ENCODE data around the gene KLF6.

KLF6 gene

DNA sequence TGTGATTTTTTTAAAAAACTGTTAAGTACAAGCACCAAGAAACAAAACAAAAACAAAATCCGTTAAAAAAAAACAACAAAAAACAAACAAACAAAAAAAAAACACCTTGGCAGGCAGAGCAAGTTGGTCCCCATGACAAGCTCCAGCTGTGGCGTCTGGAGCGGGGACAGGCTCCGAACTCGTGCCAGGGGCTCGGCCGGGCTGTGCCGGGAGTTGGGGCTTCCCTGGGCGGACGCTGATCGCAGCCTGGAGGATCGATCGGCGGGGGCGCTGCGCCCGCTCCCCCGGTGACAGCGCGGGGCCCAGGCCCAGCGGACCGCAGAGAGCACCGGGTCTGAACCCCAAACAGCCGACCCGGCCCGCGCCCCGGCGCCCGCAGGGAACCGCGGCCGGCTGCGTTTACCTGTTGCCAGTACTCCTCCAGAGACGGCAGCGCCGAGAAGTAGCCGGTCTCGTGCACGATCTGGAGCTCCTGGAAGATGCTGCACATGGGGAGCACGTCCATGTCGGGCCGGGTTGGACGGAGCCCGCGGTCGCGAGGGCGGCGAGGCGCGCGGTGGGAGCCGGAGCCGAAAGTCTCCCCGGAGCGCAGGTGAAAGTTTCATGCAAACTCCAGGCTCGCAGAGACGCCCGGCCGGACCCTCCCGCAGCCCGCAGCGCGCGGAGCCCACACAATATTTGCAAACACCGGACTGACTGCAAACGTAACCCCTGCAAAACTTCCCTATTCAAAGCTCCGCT lies at the start of gene KLF6:
Gene KLF6 (minus strand): TSS at position 700 of the 741 bp plus-strand sequence. CDS start 195 bp downstream, at position 505.
- Histone ChIP-seq H3K27ac (peak within 1 kb of the TSS; percentile 93), H3K36me3 (ENCODE audit: insufficient read depth, low read length) (peaks cover 30% of the 10 kb centered on the region), H3K9me3 (ENCODE audit: low read depth, low read length) (no peaks in the 10 kb centered on the region), H3K4me3 (peak within 1 kb of the TSS; percentile 81), H3K9ac (ENCODE audit: insufficient read length) (peak within 1 kb of the TSS; percentile 99)
- TF ChIP-seq POLR2AphosphoS5 (IDR thresholded peaks at IDR 0.05; ENCODE audit: borderline replicate concordance, low read depth, low read length) (no peak), FOXP2 (optimal IDR thresholded peaks at IDR 0.05; ENCODE audit: control extremely low read depth, extremely low read length, insufficient read depth) (no peak), EZH2 (IDR thresholded peaks at IDR 0.05) (no peak)
- DNase-seq (ENCODE audit: low read depth, low spot score), result no peak

DNA sequence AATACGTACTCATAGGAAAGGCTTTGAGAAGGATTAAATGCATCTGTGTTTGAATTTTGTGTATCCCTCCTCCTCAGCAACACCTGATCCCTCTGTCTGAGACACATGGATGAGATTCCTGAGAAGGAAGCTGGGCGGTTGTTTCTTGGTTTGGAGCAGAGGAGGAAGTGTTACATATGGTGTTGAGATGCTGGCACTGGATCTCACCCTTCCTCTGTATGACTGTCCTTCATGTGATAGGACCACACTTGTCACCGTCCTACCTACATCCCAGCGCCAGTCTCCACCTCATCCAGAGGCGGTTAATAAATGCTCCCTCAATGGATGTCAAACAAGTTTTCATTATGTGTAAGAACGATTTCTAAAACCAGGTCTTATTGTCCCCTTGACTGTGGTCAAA lies 49.4 kb upstream of the KLF6 start:
- TF ChIP-seq POLR2AphosphoS5 (IDR thresholded peaks at IDR 0.05; ENCODE audit: borderline replicate concordance, low read depth, low read length) (no peak), FOXP2 (optimal IDR thresholded peaks at IDR 0.05; ENCODE audit: control extremely low read depth, extremely low read length, insufficient read depth) (no peak), EZH2 (IDR thresholded peaks at IDR 0.05) (no peak)

DNA sequence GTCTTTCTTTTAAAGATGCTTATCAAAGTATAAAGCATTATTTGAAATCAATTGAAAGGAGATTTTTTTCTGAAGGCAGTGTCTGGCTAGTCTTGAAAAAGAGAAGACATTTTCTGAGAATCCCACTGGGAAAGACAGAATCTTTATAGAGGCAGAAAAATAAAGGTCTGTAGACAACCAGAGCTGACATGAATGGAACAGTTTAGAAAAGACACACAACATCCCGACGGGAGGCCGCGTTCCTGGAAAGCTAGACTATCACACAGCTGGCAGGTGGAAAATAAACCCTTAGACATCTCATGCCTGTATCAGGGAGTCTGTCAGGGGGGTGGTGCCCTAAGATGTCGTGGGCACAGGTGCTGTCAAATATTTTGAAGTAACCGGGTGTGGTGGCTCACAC lies 48.0 kb upstream of the KLF6 start:
- no peaks in the 10 kb centered on the region for H3K36me3 ChIP-seq (ENCODE audit: insufficient read depth, low read length)
- H3K9me3 ChIP-seq (ENCODE audit: low read depth, low read length), result no peaks in the 10 kb centered on the region
- TF ChIP-seq POLR2AphosphoS5 (IDR thresholded peaks at IDR 0.05; ENCODE audit: borderline replicate concordance, low read depth, low read length), result no peak
- no peak for TF ChIP-seq FOXP2 (optimal IDR thresholded peaks at IDR 0.05; ENCODE audit: control extremely low read depth, extremely low read length, insufficient read depth)
- TF ChIP-seq EZH2 (IDR thresholded peaks at IDR 0.05), result no peak
- H3K27ac ChIP-seq, result no peak overlapping the region
- DNase-seq (ENCODE audit: low read depth, low spot score), result no peak
- no peak overlapping the region for H3K9ac ChIP-seq (ENCODE audit: insufficient read length)
- no peak overlapping the region for H3K4me3 ChIP-seq

More for the DNA sequence above, 49.4 kb upstream of the KLF6 start:
- no peak overlapping the region for H3K27ac ChIP-seq
- no peak overlapping the region for H3K4me3 ChIP-seq
- H3K36me3 ChIP-seq (ENCODE audit: insufficient read depth, low read length), result no peaks in the 10 kb centered on the region
- no peak overlapping the region for H3K9ac ChIP-seq (ENCODE audit: insufficient read length)
- H3K9me3 ChIP-seq (ENCODE audit: low read depth, low read length), result no peaks in the 10 kb centered on the region
- DNase-seq (ENCODE audit: low read depth, low spot score), result no peak

DNA sequence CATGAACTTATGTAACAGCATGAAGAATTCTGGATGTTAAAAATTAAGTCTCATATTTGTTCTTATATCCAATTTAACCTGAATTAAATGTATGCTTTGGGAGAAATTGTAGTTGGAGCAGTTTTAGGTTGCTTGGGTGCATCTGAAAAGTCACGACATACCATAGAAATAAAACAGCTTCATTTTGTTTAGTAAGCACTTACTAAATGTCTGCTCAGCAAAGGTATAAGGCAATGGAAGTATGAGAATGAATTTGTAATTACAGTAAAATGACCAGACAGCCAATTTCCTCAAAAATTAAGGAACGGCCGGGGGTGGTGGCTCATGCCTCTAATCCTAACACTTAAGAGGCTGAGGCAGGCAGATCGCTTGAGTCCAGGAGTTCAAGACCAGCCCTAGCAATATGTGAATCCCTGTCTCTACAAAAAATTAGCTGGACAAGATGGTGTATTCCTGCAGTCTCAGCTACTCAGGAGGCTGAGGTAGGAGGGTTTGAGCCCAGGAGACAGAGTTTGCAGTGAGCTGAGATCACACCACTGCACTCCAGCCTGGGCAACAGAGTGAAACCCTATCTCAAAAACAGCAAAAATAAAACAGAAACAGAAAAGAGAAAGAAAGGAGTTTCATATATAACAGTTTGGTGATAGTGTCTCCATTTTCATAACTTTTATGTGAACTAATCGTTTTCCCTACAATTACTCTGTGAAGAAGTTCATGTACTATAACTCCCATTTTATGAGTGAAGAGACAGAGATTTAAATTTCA lies 47.2 kb upstream of the KLF6 start:
- H3K9me3 ChIP-seq (ENCODE audit: low read depth, low read length), result no peaks in the 10 kb centered on the region
- DNase-seq (ENCODE audit: low read depth, low spot score), result no peak
- H3K9ac ChIP-seq (ENCODE audit: insufficient read length), result no peak overlapping the region
- H3K4me3 ChIP-seq, result no peak overlapping the region
- no peak overlapping the region for H3K27ac ChIP-seq
- H3K36me3 ChIP-seq (ENCODE audit: insufficient read depth, low read length), result no peaks in the 10 kb centered on the region
- TF ChIP-seq POLR2AphosphoS5 (IDR thresholded peaks at IDR 0.05; ENCODE audit: borderline replicate concordance, low read depth, low read length) (no peak), FOXP2 (optimal IDR thresholded peaks at IDR 0.05; ENCODE audit: control extremely low read depth, extremely low read length, insufficient read depth) (no peak), EZH2 (IDR thresholded peaks at IDR 0.05) (no peak)

DNA sequence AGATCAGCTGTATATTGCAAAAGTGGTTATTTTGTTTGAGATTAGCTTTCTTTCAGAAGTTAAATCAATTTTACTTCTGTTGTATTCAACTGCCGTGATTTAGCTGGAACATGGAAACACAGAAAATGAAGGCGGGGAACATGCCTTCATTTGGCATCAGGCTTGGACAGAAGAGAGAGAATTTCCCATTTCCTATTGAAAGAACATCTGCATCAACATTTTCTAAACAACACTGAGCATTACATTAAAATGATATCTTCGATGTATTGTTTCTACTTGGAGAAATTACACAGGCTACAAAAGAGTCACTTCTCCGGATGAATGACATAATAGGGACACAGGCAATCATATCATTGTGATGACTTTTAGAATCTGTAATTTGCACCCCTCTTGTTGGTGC lies 46.6 kb upstream of the KLF6 start:
- H3K27ac ChIP-seq, result peak overlapping the region; percentile 36; the same call in 1 of the 2 replicates
- no peak for TF ChIP-seq POLR2AphosphoS5 (IDR thresholded peaks at IDR 0.05; ENCODE audit: borderline replicate concordance, low read depth, low read length)
- no peak for TF ChIP-seq EZH2 (IDR thresholded peaks at IDR 0.05)
- no peak for TF ChIP-seq FOXP2 (optimal IDR thresholded peaks at IDR 0.05; ENCODE audit: control extremely low read depth, extremely low read length, insufficient read depth)
- H3K4me3 ChIP-seq, result no peak overlapping the region
- H3K9me3 ChIP-seq (ENCODE audit: low read depth, low read length), result no peaks in the 10 kb centered on the region
- DNase-seq (ENCODE audit: low read depth, low spot score), result no peak
- H3K36me3 ChIP-seq (ENCODE audit: insufficient read depth, low read length), result no peaks in the 10 kb centered on the region
- no peak overlapping the region for H3K9ac ChIP-seq (ENCODE audit: insufficient read length)

DNA sequence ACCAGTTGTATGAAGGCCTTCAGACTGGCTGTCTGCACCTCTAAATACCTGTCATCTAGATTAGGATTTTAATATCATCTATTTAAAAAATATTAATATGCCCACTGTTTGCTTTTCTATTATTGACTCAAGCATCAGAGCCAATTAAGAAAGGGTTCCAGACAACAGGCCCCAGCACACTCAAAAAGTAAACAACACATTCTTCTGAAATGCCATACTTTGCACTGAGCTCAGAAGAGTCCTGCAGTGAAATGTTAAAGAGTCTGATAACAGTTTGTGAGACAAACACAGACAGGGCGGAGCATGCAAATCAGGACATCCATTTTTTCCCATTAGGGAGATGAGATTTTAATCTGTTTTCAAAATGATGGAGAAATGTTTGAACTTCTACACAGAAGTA lies 45.9 kb upstream of the KLF6 start:
- H3K36me3 ChIP-seq (ENCODE audit: insufficient read depth, low read length), result no peaks in the 10 kb centered on the region
- no peak overlapping the region for H3K4me3 ChIP-seq
- no peak for TF ChIP-seq FOXP2 (optimal IDR thresholded peaks at IDR 0.05; ENCODE audit: control extremely low read depth, extremely low read length, insufficient read depth)
- TF ChIP-seq POLR2AphosphoS5 (IDR thresholded peaks at IDR 0.05; ENCODE audit: borderline replicate concordance, low read depth, low read length), result no peak
- no peak for TF ChIP-seq EZH2 (IDR thresholded peaks at IDR 0.05)
- no peak overlapping the region for H3K27ac ChIP-seq
- H3K9ac ChIP-seq (ENCODE audit: insufficient read length), result no peak overlapping the region
- DNase-seq (ENCODE audit: low read depth, low spot score), result no peak
- H3K9me3 ChIP-seq (ENCODE audit: low read depth, low read length), result no peaks in the 10 kb centered on the region

DNA sequence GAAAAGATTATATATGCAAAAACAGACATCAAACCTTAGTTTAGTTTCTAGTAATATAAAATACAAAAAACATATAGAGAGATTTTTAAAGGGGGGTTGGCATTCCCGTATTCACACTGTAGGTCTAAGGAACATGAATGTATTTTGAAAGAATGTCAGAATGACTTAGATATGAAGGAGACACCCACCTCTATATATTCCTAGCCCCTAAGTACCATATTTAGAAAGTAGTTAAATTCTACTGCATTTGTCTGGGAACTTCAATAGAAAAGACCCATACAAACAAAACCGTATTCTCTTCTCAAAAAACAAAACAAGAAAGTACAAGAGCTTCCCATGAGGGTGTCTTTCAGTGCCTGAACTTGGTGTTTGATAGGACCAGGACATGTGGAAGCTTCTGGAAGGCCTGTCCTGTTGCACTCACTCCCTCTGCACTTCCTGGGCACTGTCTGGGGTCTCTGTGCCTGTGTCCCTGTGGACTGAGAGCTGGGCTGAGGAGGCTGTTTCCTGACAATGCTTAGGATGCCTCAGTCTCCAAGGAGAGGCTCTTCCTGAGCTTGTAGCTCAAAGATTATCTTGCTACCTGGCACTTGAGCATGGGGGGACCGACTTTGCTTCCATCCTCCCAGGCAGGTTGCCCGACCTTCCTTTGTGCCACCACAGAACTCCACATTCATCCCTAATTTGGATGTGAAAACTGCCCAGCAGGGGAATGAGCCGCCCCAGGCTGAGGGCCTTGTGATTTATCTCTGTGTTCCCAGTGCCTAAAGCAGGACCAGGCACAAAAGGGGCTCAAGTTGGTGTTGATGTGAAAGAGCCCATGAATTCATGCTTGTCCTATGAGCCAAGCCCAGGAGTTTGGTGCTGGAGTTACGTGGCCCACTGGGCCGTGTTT lies 44.4 kb upstream of the KLF6 start:
- Histone ChIP-seq H3K27ac (no peak overlapping the region), H3K36me3 (ENCODE audit: insufficient read depth, low read length) (no peaks in the 10 kb centered on the region), H3K9me3 (ENCODE audit: low read depth, low read length) (no peaks in the 10 kb centered on the region), H3K9ac (ENCODE audit: insufficient read length) (peak overlapping the region; percentile 53), H3K4me3 (peak overlapping the region; percentile 65)
- TF ChIP-seq EZH2 (IDR thresholded peaks at IDR 0.05) (no peak), FOXP2 (optimal IDR thresholded peaks at IDR 0.05; ENCODE audit: control extremely low read depth, extremely low read length, insufficient read depth) (no peak), POLR2AphosphoS5 (IDR thresholded peaks at IDR 0.05; ENCODE audit: borderline replicate concordance, low read depth, low read length) (no peak)
- DNase-seq (ENCODE audit: low read depth, low spot score), result no peak

Measured in SK-N-MC (cell line).